Measurements from ENCODE around the gene GMDS. TPM values are rescaled to one million over a fixed set of nuclear protein-coding genes. Genes with fewer than 3 reads are reported as not detected.

Gene GMDS
- total RNA-seq, 1 experiment from 2014 or later, result 35.0 TPM

- DNase-seq (ENCODE audit: low spot score), result no peak
- TF ChIP-seq ZNF317 (CRISPR knock-in tag; IDR thresholded peaks at IDR 0.05; ENCODE audit: borderline replicate concordance, low read depth), result no peak
- no peak for TF ChIP-seq RORB (CRISPR knock-in tag; IDR thresholded peaks at IDR 0.05)
- TF ChIP-seq CREM (CRISPR knock-in tag; IDR thresholded peaks at IDR 0.05), result no peak
- TF ChIP-seq GTF2I (CRISPR knock-in tag; conservative IDR thresholded peaks at IDR 0.05), result no peak
- TF ChIP-seq CDX4 (CRISPR knock-in tag; IDR thresholded peaks at IDR 0.05; ENCODE audit: borderline replicate concordance), result no peak
- TF ChIP-seq HMGA2 (CRISPR knock-in tag; IDR thresholded peaks at IDR 0.05), result no peak
- TF ChIP-seq AFF4 (CRISPR knock-in tag; IDR thresholded peaks at IDR 0.05; ENCODE audit: borderline replicate concordance), result no peak
- TF ChIP-seq ZNF425 (CRISPR knock-in tag; conservative IDR thresholded peaks at IDR 0.05), result no peak
- TF ChIP-seq TCF7 (CRISPR knock-in tag; IDR thresholded peaks at IDR 0.05; ENCODE audit: low read depth), result no peak
- no peak for TF ChIP-seq ZBTB43 (CRISPR knock-in tag; IDR thresholded peaks at IDR 0.05)
- TF ChIP-seq JAZF1 (CRISPR knock-in tag; IDR thresholded peaks at IDR 0.05), result no peak
- no peak for TF ChIP-seq NR1H2 (CRISPR knock-in tag; IDR thresholded peaks at IDR 0.05)
- TF ChIP-seq CTCF (IDR thresholded peaks at IDR 0.05), result no peak
- TF ChIP-seq USF1 (CRISPR knock-in tag; IDR thresholded peaks at IDR 0.05), result no peak
- Mint-ChIP-seq H3K27ac (no peak overlapping the region), H3K4me1 (peaks cover 6% of the 10 kb centered on the region), H3K4me3 (no peak overlapping the region), H3K9me3 (no peaks in the 10 kb centered on the region), H3K27me3 (ENCODE audit: low read depth) (no peaks in the 10 kb centered on the region), H3K36me3 (no peaks in the 10 kb centered on the region)
- no peak for ATAC-seq
- ChIA-PET POLR2A (no interaction called here), CTCF (no interaction called here)
Measured at GRCh38 chr6:2124260-2124709, 121.1 kb downstream of the GMDS start.

GRCh38 chr6:2120912-2121311 is 124.5 kb downstream of the GMDS start:
- Mint-ChIP-seq H3K4me1 (peaks cover 7% of the 10 kb centered on the region; the same call in 1 of the 2 replicates), H3K4me3 (no peak overlapping the region), H3K27ac (no peak overlapping the region), H3K27me3 (ENCODE audit: low read depth) (no peaks in the 10 kb centered on the region), H3K36me3 (no peaks in the 10 kb centered on the region), H3K9me3 (no peaks in the 10 kb centered on the region)
- POLR2A ChIA-PET, result no interaction called here
- ATAC-seq, result no peak
- CTCF ChIA-PET, result no interaction called here
- no peak for DNase-seq (ENCODE audit: low spot score)
- no peak for TF ChIP-seq ERG (CRISPR knock-in tag; IDR thresholded peaks at IDR 0.05)
- TF ChIP-seq STAT6 (CRISPR knock-in tag; conservative IDR thresholded peaks at IDR 0.05; ENCODE audit: low read depth), result no peak
- no peak for TF ChIP-seq TEAD1 (CRISPR knock-in tag; IDR thresholded peaks at IDR 0.05)
- no peak for TF ChIP-seq HMGXB4 (CRISPR knock-in tag; IDR thresholded peaks at IDR 0.05)
- TF ChIP-seq ETV6 (CRISPR knock-in tag; IDR thresholded peaks at IDR 0.05), result no peak

Data from WTC11 (cell line).